Liver (tissue), 9 donors: ENCODE measurements around the gene MB21D2. TPM values are rescaled to one million over a fixed set of nuclear protein-coding genes. Genes with fewer than 3 reads are reported as not detected.

Source experiments
- DNase-seq: peaks from one replicate; pipeline ENCODE4 v3.0.0-alpha.2; 2017; ENCODE audit warnings: low spot score
- H3K27ac ChIP-seq, 2 donors: one replicate each; pipeline ENCODE4 v1.7.0; 2013; ENCODE audit warnings: inconsistent platforms in 2 of 2, low read length in 2 of 2, control low read depth in 1 of 2, low read depth in 1 of 2, mild to moderate bottlenecking in 1 of 2
- H3K27me3 ChIP-seq, 4 donors: one replicate each; pipeline versions ENCODE4 v1.6.1 to v1.7.0; 2013; ENCODE audit warnings: low read length in 3 of 4, inconsistent platforms in 1 of 4, mild to moderate bottlenecking in 1 of 4, moderate library complexity in 1 of 4; ENCODE audit not compliant: control insufficient read depth in 4 of 4, insufficient read depth in 4 of 4
- H3K36me3 ChIP-seq, 4 donors: one replicate each; pipeline versions ENCODE4 v1.6.1 to v1.7.0; 2013; ENCODE audit warnings: low read length in 3 of 4, mild to moderate bottlenecking in 3 of 4, low read depth in 1 of 4, moderate library complexity in 1 of 4; ENCODE audit not compliant: control insufficient read depth in 4 of 4, insufficient read depth in 3 of 4
- H3K4me1 ChIP-seq, 4 donors: one replicate each; pipeline versions ENCODE4 v1.6.1 to v1.7.0; 2013; ENCODE audit warnings: low read length in 3 of 4, mild to moderate bottlenecking in 3 of 4, moderate library complexity in 1 of 4; ENCODE audit not compliant: control insufficient read depth in 4 of 4, insufficient read depth in 4 of 4
- H3K4me3 ChIP-seq, 3 donors: one replicate each; pipeline versions ENCODE4 v1.6.1 to v1.7.0; 2013; ENCODE audit warnings: low read length in 3 of 3, control low read depth in 1 of 3, low read depth in 1 of 3, mild to moderate bottlenecking in 1 of 3
- H3K9ac ChIP-seq, 2 donors: one replicate each; pipeline ENCODE4 v1.7.0; 2013; ENCODE audit warnings: low read length in 2 of 2, mild to moderate bottlenecking in 2 of 2, moderate library complexity in 2 of 2, control low read depth in 1 of 2, low read depth in 1 of 2
- H3K9me3 ChIP-seq, 4 donors: one replicate each; pipeline versions ENCODE4 v1.6.1 to v1.7.0; 2013; ENCODE audit warnings: low read length in 3 of 4; ENCODE audit not compliant: control insufficient read depth in 4 of 4
- EGR1 ChIP-seq, 2 donors: IDR thresholded peaks; 2 replicates each; pipeline ENCODE4 v1.6.1; 2016 to 2018; ENCODE audit warnings: antibody characterized with exemption in 2 of 2, low read depth in 2 of 2
- FOXA1 ChIP-seq: IDR thresholded peaks from 2 replicates; pipeline ENCODE4 v1.6.1; 2016; ENCODE audit warnings: antibody characterized with exemption
- FOXA2 ChIP-seq: IDR thresholded peaks from 2 replicates; pipeline ENCODE4 v1.6.1; 2016; ENCODE audit warnings: antibody characterized with exemption
- GABPA ChIP-seq, 2 donors: IDR thresholded peaks in 1 of 2; conservative IDR thresholded peaks in 1 of 2; 2 replicates each; pipeline ENCODE4 v1.6.1; 2016; ENCODE audit warnings: antibody characterized with exemption in 2 of 2, mild to moderate bottlenecking in 1 of 2, moderate library complexity in 1 of 2
- HNF4A ChIP-seq, 2 donors: conservative IDR thresholded peaks; 2 replicates each; pipeline ENCODE4 v1.6.1; 2016; ENCODE audit warnings: antibody characterized with exemption in 2 of 2, mild to moderate bottlenecking in 2 of 2
- HNF4G ChIP-seq: IDR thresholded peaks from 2 replicates; pipeline ENCODE4 v1.6.1; 2016; ENCODE audit warnings: antibody characterized with exemption
- JUND ChIP-seq, 2 donors: IDR thresholded peaks; 2 replicates each; pipeline ENCODE4 v1.6.1; 2016; ENCODE audit warnings: antibody characterized with exemption in 2 of 2
- NR2F2 ChIP-seq: IDR thresholded peaks from 2 replicates; pipeline ENCODE4 v1.6.1; 2016; ENCODE audit warnings: antibody characterized with exemption
- RAD21 ChIP-seq, 2 donors: IDR thresholded peaks; 2 replicates each; pipeline ENCODE4 v1.6.1; 2016; ENCODE audit warnings: antibody characterized with exemption in 2 of 2, mild to moderate bottlenecking in 2 of 2
- RXRA ChIP-seq, 2 donors: IDR thresholded peaks; 2 replicates each; pipeline ENCODE4 v1.6.1; 2017 to 2018; ENCODE audit warnings: antibody characterized with exemption in 2 of 2, mild to moderate bottlenecking in 1 of 2
- TAF1 ChIP-seq: conservative IDR thresholded peaks from 2 replicates; pipeline ENCODE4 v1.6.1; 2016; ENCODE audit warnings: antibody characterized with exemption, mild to moderate bottlenecking
- YY1 ChIP-seq: IDR thresholded peaks from 2 replicates; pipeline ENCODE4 v1.6.1; 2016; ENCODE audit warnings: antibody characterized with exemption, mild to moderate bottlenecking
- WGBS: extraction: QIAGEN DNeasy Blood & Tissue Kit; methylation state at CpG from one replicate; pipeline ENCODE4 v1.1.7; 2013; 5-methylcytosine and 5-hydroxymethylcytosine counted together
- polyA plus RNA-seq, 2 donors: library from polyadenylated mRNA; stranded (reverse) in 1 of 2; unstranded in 1 of 2; fragments of 200-250 nt in 1 of 2; fragments of >200 nt in 1 of 2; fragmentation: Nextera tagmentation in 1 of 2; extraction: Ambion mirVana in 1 of 2; gene quantifications; one replicate each; pipeline versions ENCODE4 v1.2.1 to v1.2.3, GENCODE V29; 2013 to 2015
- total RNA-seq, 2 donors: library from RNA; depleted of rRNA; stranded (reverse); fragments of >200 nt; gene quantifications; one replicate each; pipeline ENCODE4 v1.2.3, GENCODE V29; 2014
- TF ChIP-seq, protein P1 (sequence below): IDR thresholded peaks from 2 replicates; pipeline ENCODE4 v1.6.1; 2016; ENCODE audit warnings: antibody characterized with exemption
- TF ChIP-seq, protein P2 (sequence below): IDR thresholded peaks from 2 replicates; pipeline ENCODE4 v1.6.1; 2016; ENCODE audit warnings: antibody characterized with exemption
- TF ChIP-seq, protein P3 (sequence below): IDR thresholded peaks from 2 replicates; pipeline ENCODE4 v1.6.1; 2016; ENCODE audit warnings: antibody characterized with exemption
- TF ChIP-seq, protein P4 (sequence below): IDR thresholded peaks from 2 replicates; pipeline ENCODE4 v1.6.1; 2016; ENCODE audit warnings: antibody characterized with exemption, mild to moderate bottlenecking
- TF ChIP-seq, protein P5 (sequence below): fragments of 150-350 bp; IDR thresholded peaks from 2 replicates; pipeline ENCODE4 v1.5.1; 2017; ENCODE audit warnings: improper control_type of control experiment, low read depth, low read length; ENCODE audit not compliant: missing input control
- donor health status: healthy.
- donor health status: healthy.
- donor health status: healthy.
- donor health status: healthy.
- donor health status: healthy.

Gene MB21D2
- total and polyA plus RNA-seq, 4 donors: 0.13 to 1.9 (median 0.46) TPM

DNA sequence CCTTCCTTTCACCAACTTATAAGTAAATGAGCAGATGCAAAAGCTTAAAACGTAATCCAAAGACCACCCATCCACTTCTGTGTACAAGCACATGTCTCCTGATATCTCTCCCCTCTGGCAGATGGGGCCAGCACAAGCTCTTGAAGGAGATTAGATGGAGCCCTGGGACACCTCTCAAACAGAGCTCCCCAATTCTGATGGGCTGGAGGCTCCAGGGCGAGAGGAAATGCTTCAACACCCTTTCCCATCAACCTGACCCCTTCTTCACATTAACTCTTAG, 73.2 kb downstream of the MB21D2 start:
- H3K9me3 ChIP-seq: no peaks in the 10 kb centered on the region
- peaks cover 0 to 13% (median 5%) of the 10 kb centered on the region in 4 donors for H3K27me3 ChIP-seq
- H3K27ac ChIP-seq: no peak overlapping the region
- H3K36me3 ChIP-seq: no peaks in the 10 kb centered on the region
- H3K4me1 ChIP-seq: no peaks in the 10 kb centered on the region
- H3K4me3 ChIP-seq: no peak overlapping the region
- H3K9ac ChIP-seq: no peak overlapping the region
- DNase-seq: no peak
- WGBS: 85% methylated on average over 2 of the region's 2 CpGs
- TF ChIP-seq TAF1 (no peak), GABPA (IDR thresholded peaks at IDR 0.05 in 1 of 2, conservative IDR thresholded peaks at IDR 0.05 in 1 of 2) (no peak), EGR1 (IDR thresholded peaks at IDR 0.05; ENCODE audit: low read depth in 2 of 2) (no peak), NR2F2 (no peak), FOXA1 (no peak), JUND (IDR thresholded peaks at IDR 0.05) (no peak), RXRA (IDR thresholded peaks at IDR 0.05) (no peak), HNF4A (conservative IDR thresholded peaks at IDR 0.05) (no peak), HNF4G (no peak), YY1 (no peak), FOXA2 (no peak), RAD21 (IDR thresholded peaks at IDR 0.05) (no peak)
- TF ChIP-seq, protein P1, sequence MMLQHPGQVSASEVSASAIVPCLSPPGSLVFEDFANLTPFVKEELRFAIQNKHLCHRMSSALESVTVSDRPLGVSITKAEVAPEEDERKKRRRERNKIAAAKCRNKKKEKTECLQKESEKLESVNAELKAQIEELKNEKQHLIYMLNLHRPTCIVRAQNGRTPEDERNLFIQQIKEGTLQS: no peak
- TF ChIP-seq, protein P2, sequence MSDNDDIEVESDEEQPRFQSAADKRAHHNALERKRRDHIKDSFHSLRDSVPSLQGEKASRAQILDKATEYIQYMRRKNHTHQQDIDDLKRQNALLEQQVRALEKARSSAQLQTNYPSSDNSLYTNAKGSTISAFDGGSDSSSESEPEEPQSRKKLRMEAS: no peak
- TF ChIP-seq, protein P3, sequence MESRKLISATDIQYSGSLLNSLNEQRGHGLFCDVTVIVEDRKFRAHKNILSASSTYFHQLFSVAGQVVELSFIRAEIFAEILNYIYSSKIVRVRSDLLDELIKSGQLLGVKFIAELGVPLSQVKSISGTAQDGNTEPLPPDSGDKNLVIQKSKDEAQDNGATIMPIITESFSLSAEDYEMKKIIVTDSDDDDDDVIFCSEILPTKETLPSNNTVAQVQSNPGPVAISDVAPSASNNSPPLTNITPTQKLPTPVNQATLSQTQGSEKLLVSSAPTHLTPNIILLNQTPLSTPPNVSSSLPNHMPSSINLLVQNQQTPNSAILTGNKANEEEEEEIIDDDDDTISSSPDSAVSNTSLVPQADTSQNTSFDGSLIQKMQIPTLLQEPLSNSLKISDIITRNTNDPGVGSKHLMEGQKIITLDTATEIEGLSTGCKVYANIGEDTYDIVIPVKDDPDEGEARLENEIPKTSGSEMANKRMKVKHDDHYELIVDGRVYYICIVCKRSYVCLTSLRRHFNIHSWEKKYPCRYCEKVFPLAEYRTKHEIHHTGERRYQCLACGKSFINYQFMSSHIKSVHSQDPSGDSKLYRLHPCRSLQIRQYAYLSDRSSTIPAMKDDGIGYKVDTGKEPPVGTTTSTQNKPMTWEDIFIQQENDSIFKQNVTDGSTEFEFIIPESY: no peak
- TF ChIP-seq, protein P4, sequence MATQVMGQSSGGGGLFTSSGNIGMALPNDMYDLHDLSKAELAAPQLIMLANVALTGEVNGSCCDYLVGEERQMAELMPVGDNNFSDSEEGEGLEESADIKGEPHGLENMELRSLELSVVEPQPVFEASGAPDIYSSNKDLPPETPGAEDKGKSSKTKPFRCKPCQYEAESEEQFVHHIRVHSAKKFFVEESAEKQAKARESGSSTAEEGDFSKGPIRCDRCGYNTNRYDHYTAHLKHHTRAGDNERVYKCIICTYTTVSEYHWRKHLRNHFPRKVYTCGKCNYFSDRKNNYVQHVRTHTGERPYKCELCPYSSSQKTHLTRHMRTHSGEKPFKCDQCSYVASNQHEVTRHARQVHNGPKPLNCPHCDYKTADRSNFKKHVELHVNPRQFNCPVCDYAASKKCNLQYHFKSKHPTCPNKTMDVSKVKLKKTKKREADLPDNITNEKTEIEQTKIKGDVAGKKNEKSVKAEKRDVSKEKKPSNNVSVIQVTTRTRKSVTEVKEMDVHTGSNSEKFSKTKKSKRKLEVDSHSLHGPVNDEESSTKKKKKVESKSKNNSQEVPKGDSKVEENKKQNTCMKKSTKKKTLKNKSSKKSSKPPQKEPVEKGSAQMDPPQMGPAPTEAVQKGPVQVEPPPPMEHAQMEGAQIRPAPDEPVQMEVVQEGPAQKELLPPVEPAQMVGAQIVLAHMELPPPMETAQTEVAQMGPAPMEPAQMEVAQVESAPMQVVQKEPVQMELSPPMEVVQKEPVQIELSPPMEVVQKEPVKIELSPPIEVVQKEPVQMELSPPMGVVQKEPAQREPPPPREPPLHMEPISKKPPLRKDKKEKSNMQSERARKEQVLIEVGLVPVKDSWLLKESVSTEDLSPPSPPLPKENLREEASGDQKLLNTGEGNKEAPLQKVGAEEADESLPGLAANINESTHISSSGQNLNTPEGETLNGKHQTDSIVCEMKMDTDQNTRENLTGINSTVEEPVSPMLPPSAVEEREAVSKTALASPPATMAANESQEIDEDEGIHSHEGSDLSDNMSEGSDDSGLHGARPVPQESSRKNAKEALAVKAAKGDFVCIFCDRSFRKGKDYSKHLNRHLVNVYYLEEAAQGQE: no peak
- TF ChIP-seq, protein P5, sequence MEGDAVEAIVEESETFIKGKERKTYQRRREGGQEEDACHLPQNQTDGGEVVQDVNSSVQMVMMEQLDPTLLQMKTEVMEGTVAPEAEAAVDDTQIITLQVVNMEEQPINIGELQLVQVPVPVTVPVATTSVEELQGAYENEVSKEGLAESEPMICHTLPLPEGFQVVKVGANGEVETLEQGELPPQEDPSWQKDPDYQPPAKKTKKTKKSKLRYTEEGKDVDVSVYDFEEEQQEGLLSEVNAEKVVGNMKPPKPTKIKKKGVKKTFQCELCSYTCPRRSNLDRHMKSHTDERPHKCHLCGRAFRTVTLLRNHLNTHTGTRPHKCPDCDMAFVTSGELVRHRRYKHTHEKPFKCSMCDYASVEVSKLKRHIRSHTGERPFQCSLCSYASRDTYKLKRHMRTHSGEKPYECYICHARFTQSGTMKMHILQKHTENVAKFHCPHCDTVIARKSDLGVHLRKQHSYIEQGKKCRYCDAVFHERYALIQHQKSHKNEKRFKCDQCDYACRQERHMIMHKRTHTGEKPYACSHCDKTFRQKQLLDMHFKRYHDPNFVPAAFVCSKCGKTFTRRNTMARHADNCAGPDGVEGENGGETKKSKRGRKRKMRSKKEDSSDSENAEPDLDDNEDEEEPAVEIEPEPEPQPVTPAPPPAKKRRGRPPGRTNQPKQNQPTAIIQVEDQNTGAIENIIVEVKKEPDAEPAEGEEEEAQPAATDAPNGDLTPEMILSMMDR: no peak
